Trophoblast cell (in vitro differentiated cells and primary cell): ENCODE data around the gene ADAMTS13.
"Not testable (repeated sequence)": the region's sequence is repeated elsewhere in the genome, so short reads cannot be mapped to it uniquely, and the experiment has no call there.

Experiments
- DNase-seq, 2 donors: peaks; one replicate each; pipeline ENCODE4 v3.0.0-alpha.2; 2016
- H2AFZ ChIP-seq: 2 replicates; pipeline ENCODE4 v1.6.1; 2013; ENCODE audit warnings: low read length, moderate library complexity, mild to moderate bottlenecking; ENCODE audit not compliant: insufficient read depth, poor library complexity
- H2AK5ac ChIP-seq: 2 replicates; pipeline ENCODE4 v1.6.1; 2013; ENCODE audit warnings: mild to moderate bottlenecking, low read length
- H2BK120ac ChIP-seq: 2 replicates; pipeline ENCODE4 v1.6.1; 2013; ENCODE audit warnings: low read length, mild to moderate bottlenecking, moderate library complexity; ENCODE audit not compliant: insufficient read depth, poor library complexity
- H2BK12ac ChIP-seq: 2 replicates; pipeline ENCODE4 v1.6.1; 2013; ENCODE audit warnings: mild to moderate bottlenecking, low read length, moderate library complexity
- H2BK5ac ChIP-seq: 2 replicates; pipeline ENCODE4 v1.6.1; 2013; ENCODE audit warnings: low read length, low read depth, moderate library complexity, mild to moderate bottlenecking; ENCODE audit not compliant: poor library complexity
- H3K14ac ChIP-seq: 2 replicates; pipeline ENCODE4 v1.6.1; 2013; ENCODE audit warnings: mild to moderate bottlenecking, low read length
- H3K18ac ChIP-seq: 2 replicates; pipeline ENCODE4 v1.6.1; 2013; ENCODE audit warnings: mild to moderate bottlenecking, low read length
- H3K23ac ChIP-seq: 2 replicates; pipeline ENCODE4 v1.6.1; 2013; ENCODE audit warnings: low read length
- H3K27ac ChIP-seq: 2 replicates; pipeline ENCODE4 v1.5.1; 2013; ENCODE audit warnings: low read depth, mild to moderate bottlenecking, inconsistent platforms, low read length, moderate library complexity
- H3K27me3 ChIP-seq: 2 replicates; pipeline ENCODE4 v1.6.1; 2013; ENCODE audit warnings: inconsistent platforms, mild to moderate bottlenecking, low read length, moderate library complexity; ENCODE audit not compliant: insufficient read depth
- H3K36me3 ChIP-seq, 2 experiments: 1 replicate in 1 of 2; 2 replicates in 1 of 2; pipeline ENCODE4 v1.6.1; 2013; ENCODE audit warnings: low read length in 2 of 2, mild to moderate bottlenecking in 2 of 2, moderate library complexity in 1 of 2; ENCODE audit not compliant: insufficient read depth in 2 of 2, control insufficient read depth in 1 of 2
- H3K4ac ChIP-seq: 2 replicates; pipeline ENCODE4 v1.6.1; 2013; ENCODE audit warnings: low read depth, mild to moderate bottlenecking, low read length, moderate library complexity
- H3K4me1 ChIP-seq, 2 experiments: 1 replicate in 1 of 2; 2 replicates in 1 of 2; pipeline ENCODE4 v1.6.1; 2013; ENCODE audit warnings: low read length in 2 of 2, mild to moderate bottlenecking in 2 of 2, moderate library complexity in 1 of 2; ENCODE audit not compliant: insufficient read depth in 2 of 2, control insufficient read depth in 1 of 2
- H3K4me2 ChIP-seq: 2 replicates; pipeline ENCODE4 v1.6.1; 2013; ENCODE audit warnings: inconsistent platforms, mild to moderate bottlenecking, low read length, moderate library complexity
- H3K4me3 ChIP-seq: 2 replicates; pipeline ENCODE4 v1.5.1; 2013; ENCODE audit warnings: mild to moderate bottlenecking, low read depth, low read length, inconsistent platforms
- H3K79me1 ChIP-seq: one replicate; pipeline ENCODE4 v1.6.1; 2013; ENCODE audit warnings: low read length
- H3K79me2 ChIP-seq: 2 replicates; pipeline ENCODE4 v1.6.1; 2013; ENCODE audit warnings: low read length, mild to moderate bottlenecking; ENCODE audit not compliant: control insufficient read depth, insufficient read depth, poor library complexity
- H3K9ac ChIP-seq: 2 replicates; pipeline ENCODE4 v1.6.1; 2013; ENCODE audit warnings: mild to moderate bottlenecking, low read length
- H3K9me3 ChIP-seq: 2 replicates; pipeline ENCODE4 v1.6.1; 2013; ENCODE audit warnings: low read depth, mild to moderate bottlenecking, control low read depth, inconsistent platforms, low read length; ENCODE audit not compliant: insufficient read depth
- H4K12ac ChIP-seq: 2 replicates; pipeline ENCODE4 v1.6.1; 2013; ENCODE audit warnings: low read depth, mild to moderate bottlenecking, low read length, moderate library complexity
- H4K8ac ChIP-seq: 2 replicates; pipeline ENCODE4 v1.6.1; 2013; ENCODE audit warnings: low read depth, mild to moderate bottlenecking, low read length, moderate library complexity
- H4K91ac ChIP-seq: one replicate; pipeline ENCODE4 v1.6.1; 2013; ENCODE audit warnings: low read depth, mild to moderate bottlenecking, low read length, moderate library complexity
- WGBS: extraction: QIAGEN DNeasy Blood & Tissue Kit; methylation state at CpG from one replicate; pipeline ENCODE4 v1.1.7; 2013; ENCODE audit warnings: missing lambda C conversion rate; ENCODE audit not compliant: insufficient read length, insufficient coverage; ENCODE audit errors: extremely low coverage; 5-methylcytosine and 5-hydroxymethylcytosine counted together

ADAMTS13 gene

GRCh38 chr9:133392308-133392707, 29.9 kb upstream of the ADAMTS13 start:
- H2BK120ac ChIP-seq, H3K4me3 ChIP-seq, H3K9me3 ChIP-seq, H3K79me2 ChIP-seq, H3K36me3 ChIP-seq, H4K12ac ChIP-seq, H3K79me1 ChIP-seq, H2BK5ac ChIP-seq, H3K4me2 ChIP-seq, H3K4ac ChIP-seq, H2BK12ac ChIP-seq, H4K91ac ChIP-seq, H2AK5ac ChIP-seq, H3K4me1 ChIP-seq, H4K8ac ChIP-seq, H3K27ac ChIP-seq, H3K18ac ChIP-seq, H2AFZ ChIP-seq, H3K14ac ChIP-seq, H3K9ac ChIP-seq, H3K23ac ChIP-seq, DNase-seq, H3K27me3 ChIP-seq: not testable (repeated sequence)
- no CpG with 5 or more reads among the region's 3 CpGs for WGBS

- Histone ChIP-seq H3K18ac (no peak overlapping the region), H3K14ac (no peak overlapping the region), H3K79me2 (no peaks in the 10 kb centered on the region), H3K36me3 (no peaks in the 10 kb centered on the region), H3K4me1 (no peaks in the 10 kb centered on the region), H4K12ac (no peak overlapping the region), H3K23ac (no peak overlapping the region), H3K79me1 (no peaks in the 10 kb centered on the region), H3K9ac (no peak overlapping the region), H3K4me3 (no peak overlapping the region), H2BK120ac (no peak overlapping the region), H2AFZ (no peak overlapping the region), H3K4ac (no peak overlapping the region), H3K9me3 (peaks cover 8% of the 10 kb centered on the region), H4K91ac (no peak overlapping the region), H3K27ac (no peak overlapping the region), H3K27me3 (no peaks in the 10 kb centered on the region), H3K4me2 (no peak overlapping the region), H2AK5ac (no peak overlapping the region), H4K8ac (no peak overlapping the region), H2BK5ac (no peak overlapping the region), H2BK12ac (no peak overlapping the region)
- WGBS, result no CpG with 5 or more reads among the region's 3 CpGs
- DNase-seq, result no peak
These were observed 28.8 kb upstream of the ADAMTS13 start for GRCh38 chr9:133393399-133393798.

- no peaks in the 10 kb centered on the region for H3K27me3 ChIP-seq
- H3K27ac ChIP-seq, result no peak overlapping the region
- H3K79me1 ChIP-seq, result no peaks in the 10 kb centered on the region
- H2BK5ac ChIP-seq, result no peak overlapping the region
- no peak overlapping the region for H3K23ac ChIP-seq
- DNase-seq, result no peak
- no peak overlapping the region for H2AFZ ChIP-seq
- no peak overlapping the region for H3K18ac ChIP-seq
- H3K79me2 ChIP-seq, result no peaks in the 10 kb centered on the region
- no peaks in the 10 kb centered on the region for H3K4me1 ChIP-seq
- no peak overlapping the region for H4K91ac ChIP-seq
- no CpG with 5 or more reads among the region's 8 CpGs for WGBS
- no peak overlapping the region for H3K14ac ChIP-seq
- H2AK5ac ChIP-seq, result no peak overlapping the region
- H3K36me3 ChIP-seq, result no peaks in the 10 kb centered on the region
- no peak overlapping the region for H3K4ac ChIP-seq
- no peak overlapping the region for H4K8ac ChIP-seq
- no peak overlapping the region for H3K9ac ChIP-seq
- H3K4me2 ChIP-seq, result no peak overlapping the region
- no peak overlapping the region for H2BK120ac ChIP-seq
- no peak overlapping the region for H3K4me3 ChIP-seq
- H3K9me3 ChIP-seq, result peaks cover 5% of the 10 kb centered on the region
- no peak overlapping the region for H2BK12ac ChIP-seq
- H4K12ac ChIP-seq, result no peak overlapping the region
These were observed 27.4 kb upstream of the ADAMTS13 start for GRCh38 chr9:133394687-133395271.

- Histone ChIP-seq H3K18ac (no peak overlapping the region), H3K79me1 (no peaks in the 10 kb centered on the region), H3K4ac (no peak overlapping the region), H3K23ac (no peak overlapping the region), H3K4me2 (no peak overlapping the region), H3K4me3 (peak overlapping the region; percentile 1), H2BK12ac (no peak overlapping the region), H3K27me3 (no peaks in the 10 kb centered on the region), H3K4me1 (no peaks in the 10 kb centered on the region), H4K12ac (no peak overlapping the region), H3K9ac (no peak overlapping the region), H3K9me3 (peaks cover 3% of the 10 kb centered on the region), H3K27ac (no peak overlapping the region), H2BK5ac (no peak overlapping the region), H3K36me3 (peaks cover 6% of the 10 kb centered on the region in 2 experiments), H3K14ac (no peak overlapping the region), H2AFZ (no peak overlapping the region), H2AK5ac (no peak overlapping the region), H3K79me2 (no peaks in the 10 kb centered on the region), H4K91ac (no peak overlapping the region), H2BK120ac (no peak overlapping the region), H4K8ac (no peak overlapping the region)
- no CpG with 5 or more reads among the region's 14 CpGs for WGBS
- DNase-seq, result no peak
These were observed 25.2 kb upstream of the ADAMTS13 start for GRCh38 chr9:133396952-133397351.
